ENCODE measurements around the gene AMY1B. TPM values are rescaled to one million over a fixed set of nuclear protein-coding genes. Genes with fewer than 3 reads are reported as not detected.
"Not testable (repeated sequence)": the region's sequence is repeated elsewhere in the genome, so short reads cannot be mapped to it uniquely, and the experiment has no call there.

Gene AMY1B
- total RNA-seq, 2 experiments from 2014 or later, result not detected

DNA sequence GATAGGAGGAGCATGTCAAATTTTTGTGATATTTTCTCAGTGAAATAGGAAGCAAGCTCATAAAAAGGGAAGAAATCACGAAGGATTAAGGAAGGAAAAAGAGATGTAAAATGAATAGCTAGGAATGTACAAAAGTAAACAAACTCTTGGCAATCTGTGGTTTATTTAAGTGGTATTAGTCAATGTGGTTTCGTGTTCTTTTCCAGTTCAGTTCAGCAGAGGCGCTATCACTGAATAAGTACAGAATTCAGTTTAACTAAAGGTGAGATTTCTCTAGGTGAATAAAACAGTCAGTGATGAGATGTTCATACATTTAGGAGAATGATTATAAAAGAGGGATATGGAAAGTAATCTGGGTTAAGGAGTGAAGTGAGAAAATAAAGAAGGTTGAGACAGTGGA, 52.1 kb downstream of the AMY1B start:
- H3K36me3 Mint-ChIP-seq, H3K9me3 Mint-ChIP-seq, H3K4me1 Mint-ChIP-seq, DNase-seq, H3K27me3 Mint-ChIP-seq, H3K27ac Mint-ChIP-seq, H3K4me3 Mint-ChIP-seq: not testable (repeated sequence)

GRCh38 chr1:103641194-103641593, 54.8 kb downstream of the AMY1B start:
- not testable (repeated sequence) for H3K36me3 Mint-ChIP-seq, DNase-seq, H3K27me3 Mint-ChIP-seq, H3K9me3 Mint-ChIP-seq, H3K4me1 Mint-ChIP-seq, H3K27ac Mint-ChIP-seq, H3K4me3 Mint-ChIP-seq

Other genes with a start within 250 kb of the AMY1B start
- 10 to 100 TPM; 17.8 to 18.0 TPM for gene RNPC3, start 170.5 kb downstream of the AMY1B start, total RNA-seq
- 1 to 10 TPM; 4.6 to 5.3 TPM for gene AMY2B, start 124.6 kb downstream of the AMY1B start, total RNA-seq
- not detected for gene AMY2A, start 78.8 kb downstream of the AMY1B start, total RNA-seq
- not detected for gene AMY1A, start 40.5 kb downstream of the AMY1B start, total RNA-seq
- not detected for gene AMY1C, start 53.7 kb upstream of the AMY1B start, total RNA-seq